ENCODE results near the gene CDH20. TPM values are rescaled to one million over a fixed set of nuclear protein-coding genes. Genes with fewer than 3 reads are reported as not detected.

The CDH20 gene
- total RNA-seq, 4 donors from 2014 or later = 1.4 to 17.7 (median 5.1) TPM; not detected in 1

GRCh38 chr18:61368001-61368400 lies 34.8 kb downstream of the CDH20 start:
- TF ChIP-seq, protein P1, sequence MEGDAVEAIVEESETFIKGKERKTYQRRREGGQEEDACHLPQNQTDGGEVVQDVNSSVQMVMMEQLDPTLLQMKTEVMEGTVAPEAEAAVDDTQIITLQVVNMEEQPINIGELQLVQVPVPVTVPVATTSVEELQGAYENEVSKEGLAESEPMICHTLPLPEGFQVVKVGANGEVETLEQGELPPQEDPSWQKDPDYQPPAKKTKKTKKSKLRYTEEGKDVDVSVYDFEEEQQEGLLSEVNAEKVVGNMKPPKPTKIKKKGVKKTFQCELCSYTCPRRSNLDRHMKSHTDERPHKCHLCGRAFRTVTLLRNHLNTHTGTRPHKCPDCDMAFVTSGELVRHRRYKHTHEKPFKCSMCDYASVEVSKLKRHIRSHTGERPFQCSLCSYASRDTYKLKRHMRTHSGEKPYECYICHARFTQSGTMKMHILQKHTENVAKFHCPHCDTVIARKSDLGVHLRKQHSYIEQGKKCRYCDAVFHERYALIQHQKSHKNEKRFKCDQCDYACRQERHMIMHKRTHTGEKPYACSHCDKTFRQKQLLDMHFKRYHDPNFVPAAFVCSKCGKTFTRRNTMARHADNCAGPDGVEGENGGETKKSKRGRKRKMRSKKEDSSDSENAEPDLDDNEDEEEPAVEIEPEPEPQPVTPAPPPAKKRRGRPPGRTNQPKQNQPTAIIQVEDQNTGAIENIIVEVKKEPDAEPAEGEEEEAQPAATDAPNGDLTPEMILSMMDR (IDR thresholded peaks at IDR 0.05; ENCODE audit: low read depth) = no peak

DNA sequence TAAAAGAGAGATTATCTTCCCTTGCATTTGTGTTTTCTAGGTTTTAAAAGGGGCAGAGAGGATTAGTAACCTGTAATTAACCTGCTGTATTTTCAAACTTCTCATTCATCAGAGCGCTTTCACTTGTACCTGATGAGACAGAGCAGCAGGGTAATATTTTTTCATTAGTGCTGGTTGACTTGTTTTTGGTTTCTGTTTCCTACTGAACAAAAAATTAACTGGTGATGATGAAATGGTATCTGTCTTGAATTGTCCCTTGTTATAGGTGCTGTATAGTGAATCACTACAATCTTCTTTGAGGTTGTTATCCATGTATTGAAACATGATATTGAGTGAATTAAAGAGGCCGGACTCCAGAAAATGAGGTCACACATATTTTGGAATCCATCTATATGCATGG lies 37.9 kb downstream of the CDH20 start:
- TF ChIP-seq, protein P1 (IDR thresholded peaks at IDR 0.05; ENCODE audit: low read depth) = no peak

- TF ChIP-seq, protein P1 (IDR thresholded peaks at IDR 0.05; ENCODE audit: low read depth) = no peak
Observed at GRCh38 chr18:61379827-61380226, 46.6 kb downstream of the CDH20 start.

GRCh38 chr18:61388010-61388409 lies 54.8 kb downstream of the CDH20 start:
- TF ChIP-seq, protein P1 (IDR thresholded peaks at IDR 0.05; ENCODE audit: low read depth) = no peak

DNA sequence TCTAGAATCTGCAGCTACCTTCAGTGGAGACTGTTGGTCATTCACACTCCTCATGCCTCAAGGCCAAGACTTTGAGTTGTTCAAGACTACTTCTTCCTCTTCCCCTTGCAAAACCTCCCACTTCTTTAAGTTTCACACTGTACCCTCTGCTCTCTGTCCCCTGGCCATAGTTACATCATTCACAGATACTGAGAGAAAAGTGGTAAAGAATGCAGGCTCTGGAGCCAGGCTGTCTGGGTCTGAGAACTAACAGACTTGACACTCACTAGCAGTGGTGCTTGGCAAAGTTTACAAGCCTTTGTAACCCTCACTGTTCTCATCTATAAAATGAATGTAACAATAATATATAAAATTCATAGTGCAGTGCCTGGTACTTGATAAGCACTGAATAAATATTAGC lies 61.8 kb downstream of the CDH20 start:
- TF ChIP-seq, protein P1 (IDR thresholded peaks at IDR 0.05; ENCODE audit: low read depth) = no peak

GRCh38 chr18:61397222-61397621 lies 64.0 kb downstream of the CDH20 start:
- TF ChIP-seq, protein P1 (IDR thresholded peaks at IDR 0.05; ENCODE audit: low read depth) = no peak

DNA sequence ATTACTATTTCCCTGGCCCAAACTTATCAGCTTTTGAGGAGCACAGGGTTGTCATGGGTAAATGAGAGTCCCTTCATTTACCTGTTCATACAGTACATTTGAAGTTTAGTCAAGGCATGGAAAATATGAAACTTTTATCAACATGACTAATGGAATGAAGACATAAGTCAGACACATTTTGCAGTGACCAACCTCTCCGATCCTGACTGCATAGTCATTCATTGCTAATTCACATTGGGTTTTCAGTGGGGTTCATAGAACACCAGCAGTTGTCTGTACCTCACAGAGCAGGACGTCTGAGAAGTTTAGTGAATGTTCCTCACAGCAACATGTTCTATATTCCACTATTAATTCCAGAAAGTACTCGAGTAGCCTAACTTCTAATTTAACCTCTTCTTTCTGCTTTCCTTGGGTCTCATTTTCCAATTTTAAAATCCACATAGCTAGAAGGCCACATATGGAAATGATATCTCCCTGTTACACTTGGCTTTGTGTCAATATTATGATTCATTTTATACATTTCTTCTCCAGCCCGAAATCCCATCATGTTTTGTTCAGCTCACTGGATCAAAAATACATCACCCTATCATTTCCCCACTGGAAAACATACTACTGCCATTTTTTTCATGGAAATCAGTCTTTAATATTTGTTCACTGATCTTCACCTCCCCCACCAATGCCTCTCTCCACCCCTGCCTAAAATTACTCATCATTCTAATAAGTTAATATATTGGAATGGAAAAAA lies 65.9 kb downstream of the CDH20 start:
- TF ChIP-seq, protein P1 (IDR thresholded peaks at IDR 0.05; ENCODE audit: low read depth) = no peak

Measured in subcutaneous adipose tissue (tissue), 4 donors.